ENCODE data around the gene CD53.
"Not testable (repeated sequence)": the region's sequence is repeated elsewhere in the genome, so short reads cannot be mapped to it uniquely, and the experiment has no call there.

CD53 gene

DNA sequence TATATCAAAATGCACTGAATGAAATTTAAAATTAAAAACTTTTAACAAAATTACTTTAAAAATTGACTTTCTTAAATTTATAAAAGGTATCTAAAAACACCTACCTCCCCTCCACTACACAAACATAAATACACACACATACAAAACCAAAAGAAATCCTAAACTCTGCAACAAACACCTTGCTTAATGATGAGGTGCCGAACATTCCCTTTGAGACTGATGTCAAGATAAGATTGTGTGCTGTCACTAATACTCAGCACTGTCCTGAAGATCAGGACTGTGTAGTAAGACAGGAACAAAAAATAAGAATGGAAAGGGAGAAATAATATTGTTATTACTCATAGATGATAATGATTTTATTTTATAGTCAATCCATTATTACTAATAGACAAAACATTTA, 45.1 kb downstream of the CD53 start:
- DNase-seq = no peak

DNA sequence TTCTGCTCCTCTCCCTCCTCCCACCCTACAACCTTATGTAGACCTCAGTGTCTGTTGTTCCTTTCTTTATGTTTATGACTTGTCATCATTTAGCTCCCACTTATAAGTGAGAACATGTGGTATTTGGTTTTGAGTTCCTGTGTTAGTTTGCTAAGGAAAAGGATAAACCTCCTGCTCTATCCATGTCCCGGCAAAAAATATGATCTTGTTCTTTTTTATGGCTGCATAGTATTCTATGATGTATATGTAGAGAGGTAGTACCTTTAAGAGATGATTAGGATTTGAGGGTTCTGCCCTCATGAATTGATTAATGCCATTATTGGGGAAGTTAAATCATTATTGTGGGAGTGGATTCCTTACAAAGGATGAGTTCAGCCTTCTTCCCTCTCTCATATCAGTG, 49.0 kb downstream of the CD53 start:
- no peak for DNase-seq

DNA sequence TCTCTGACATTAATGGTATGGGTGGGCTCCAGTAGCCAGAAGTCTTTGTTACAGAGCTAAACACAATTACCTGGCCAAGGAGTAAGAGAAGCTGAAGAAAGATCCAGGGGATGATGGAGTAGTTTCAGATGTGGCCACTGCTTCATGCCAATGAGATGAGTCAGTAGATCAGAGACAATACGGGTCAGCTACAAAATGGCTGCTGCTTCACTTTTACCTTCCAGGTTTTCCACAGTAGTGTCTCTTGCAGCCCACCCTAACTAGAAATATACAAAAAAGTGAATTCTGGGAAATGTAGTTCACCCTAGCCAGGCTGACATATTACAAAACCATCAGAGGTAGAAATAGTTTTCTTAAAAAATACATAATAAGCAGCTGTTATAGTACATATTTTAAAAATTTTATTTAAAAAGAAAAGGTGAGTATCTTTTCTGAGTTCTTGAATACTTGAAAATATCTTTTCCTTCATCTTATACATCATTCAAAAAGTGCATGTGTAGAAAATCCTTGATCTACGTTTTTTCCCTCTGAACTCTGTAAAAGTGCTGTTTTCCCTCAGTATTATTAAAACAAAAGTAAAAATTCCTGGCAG, 54.6 kb downstream of the CD53 start:
- DNase-seq = no peak

DNA sequence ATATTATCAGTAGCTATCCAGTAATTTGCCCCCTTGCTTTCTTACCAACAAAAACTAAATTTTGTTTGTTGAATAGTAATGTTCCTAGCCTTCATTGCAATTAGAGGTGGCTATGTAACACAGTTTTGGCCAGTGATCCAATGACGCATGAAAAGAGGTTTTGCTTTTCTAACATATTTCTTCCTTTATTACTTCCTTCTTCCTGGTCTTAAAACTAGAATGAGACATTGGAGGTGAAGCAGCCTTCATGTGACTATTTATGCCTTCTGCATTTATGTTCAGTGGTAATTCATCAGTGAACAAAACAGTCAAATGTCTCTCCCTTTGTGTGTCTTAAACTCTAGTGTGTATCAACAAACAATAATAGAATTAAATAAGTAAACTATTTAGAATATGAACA, 55.2 kb downstream of the CD53 start:
- DNase-seq = no peak

DNA sequence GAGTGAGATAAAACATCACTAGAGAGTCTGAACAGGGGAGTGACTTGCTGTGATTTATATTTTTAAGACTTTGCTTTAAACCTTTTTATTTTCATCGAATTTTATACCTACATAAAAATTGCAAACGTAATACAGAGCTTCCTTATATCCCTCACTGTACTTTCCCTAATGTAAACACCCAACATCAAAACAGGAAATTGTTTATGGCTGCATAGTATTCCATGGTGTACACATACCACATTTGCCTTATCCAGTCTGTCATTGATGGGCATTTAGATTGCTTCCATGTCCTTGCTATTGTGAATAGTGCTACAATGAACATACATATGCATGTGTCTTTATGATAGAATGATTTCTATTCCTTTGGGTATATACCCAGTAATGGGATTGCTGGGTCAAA, 56.0 kb downstream of the CD53 start:
- DNase-seq = no peak

DNA sequence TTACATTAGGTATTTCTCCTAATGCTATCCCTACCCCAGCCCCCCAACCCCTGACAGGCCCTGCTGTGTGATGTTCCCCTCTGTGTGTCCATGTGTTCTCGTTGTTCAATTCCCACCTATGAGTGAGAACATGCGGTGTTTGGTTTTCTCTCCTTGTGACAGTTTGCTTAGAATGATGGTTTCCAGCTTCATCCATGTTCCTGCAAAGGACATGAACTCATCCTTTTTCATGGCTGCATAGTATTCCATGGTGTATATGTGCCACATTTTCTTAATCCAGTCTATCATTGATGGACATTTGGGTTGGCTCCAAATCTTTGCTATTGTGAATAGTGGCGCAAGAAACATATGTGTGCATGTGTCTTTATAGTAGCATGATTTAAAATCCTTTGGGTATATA, 58.1 kb downstream of the CD53 start:
- DNase-seq = not testable (repeated sequence)

DNA sequence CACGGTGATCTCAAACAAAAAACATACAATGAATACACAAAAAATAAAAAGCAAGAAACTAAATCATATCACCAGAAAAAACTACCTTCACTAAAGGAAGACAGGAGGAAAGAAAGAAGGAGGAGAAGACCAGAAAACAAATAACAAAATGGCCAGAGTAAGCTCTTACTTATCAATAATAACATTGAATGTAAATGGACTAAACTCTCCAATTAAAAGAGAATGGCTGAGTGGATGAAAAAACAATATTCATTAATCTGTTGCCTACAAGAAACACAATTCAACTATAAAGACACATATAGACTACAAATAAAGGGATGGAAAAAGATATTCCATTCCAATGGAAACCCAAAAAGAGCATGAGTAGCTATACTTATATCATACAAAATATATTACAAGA, 63.6 kb downstream of the CD53 start:
- DNase-seq = no peak

DNA sequence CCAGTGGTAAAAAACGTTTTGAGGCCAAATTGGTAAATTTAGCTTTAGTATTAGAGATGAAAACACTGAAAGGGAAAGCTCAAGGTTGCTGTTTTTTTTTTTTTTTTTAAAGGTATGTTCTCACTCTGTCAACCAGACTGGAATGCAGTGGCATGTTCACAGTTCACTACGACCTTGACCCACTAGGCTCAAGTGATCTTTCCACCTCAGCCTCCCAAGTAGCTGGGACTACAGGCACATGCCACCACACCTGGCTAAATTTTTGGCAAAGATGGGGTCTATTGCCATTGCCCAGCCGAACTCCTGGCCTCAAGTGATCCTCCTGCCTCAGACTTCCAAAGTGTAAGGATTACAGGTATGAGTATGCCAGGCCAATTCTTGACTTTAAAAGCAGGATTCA, 71.9 kb downstream of the CD53 start:
- DNase-seq = no peak

DNA sequence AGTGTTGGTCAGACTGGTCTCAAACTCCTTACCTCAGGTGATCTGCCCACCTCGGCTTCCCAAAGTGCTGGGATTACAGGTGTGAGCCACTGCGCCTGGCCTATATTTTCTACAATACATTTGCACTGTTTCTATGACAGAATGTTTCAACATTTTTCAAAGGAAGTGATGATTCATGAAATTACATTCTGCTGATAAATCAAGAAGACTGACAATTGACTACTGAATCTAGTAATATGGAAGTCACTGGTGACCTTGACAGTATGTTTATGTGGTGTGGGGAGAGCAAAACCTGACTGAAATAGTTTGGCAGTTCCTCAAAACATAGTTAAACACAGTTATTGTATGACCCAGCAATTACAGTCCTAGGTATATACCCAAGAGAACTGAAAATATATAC, 72.7 kb downstream of the CD53 start:
- no peak for DNase-seq

DNA sequence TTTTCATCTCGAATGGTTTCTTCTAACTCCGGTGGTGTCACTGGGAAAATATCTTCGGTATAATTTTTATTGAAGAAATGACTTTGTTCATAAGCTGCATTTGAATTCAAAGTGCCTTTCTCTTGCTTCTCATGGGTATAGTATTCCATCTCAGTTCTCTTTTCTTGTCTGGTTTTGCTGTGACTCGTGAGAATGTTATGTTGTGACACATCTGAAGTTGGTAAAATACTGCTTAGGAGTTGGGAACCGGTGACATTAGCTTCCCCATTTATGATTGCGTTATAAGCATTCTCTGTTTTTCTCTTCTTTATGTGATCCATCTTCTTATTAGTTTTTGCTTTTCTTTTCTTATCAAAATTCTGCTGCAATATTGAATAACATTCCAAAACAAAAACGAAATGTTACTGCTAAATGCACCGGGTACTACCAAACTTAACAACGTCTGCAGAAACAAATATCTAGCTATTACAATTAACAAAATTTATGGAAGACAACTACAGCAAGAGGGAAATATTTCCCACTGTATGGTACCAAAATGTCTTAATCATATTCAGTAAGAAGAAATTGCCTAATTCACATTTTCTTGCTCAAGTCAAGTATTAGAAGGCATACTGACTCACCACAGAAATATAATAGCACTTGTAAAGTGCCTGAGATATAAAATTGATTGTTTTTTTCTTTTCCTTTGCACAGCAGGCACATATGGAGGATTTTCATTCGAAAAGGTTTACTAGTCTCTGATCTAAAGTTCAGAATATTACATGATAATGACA, 75.3 kb downstream of the CD53 start:
- DNase-seq = no peak

Data from GOT3 (cell line).